Activated CD4-positive, alpha-beta T cell treated with anti-CD3 and anti-CD28 coated beads for 4 hours (primary cell): ENCODE results near the gene APLNR.

ENCODE experiments used
- DNase-seq, 2 donors: peaks; one replicate each; pipeline ENCODE4 v3.0.0-alpha.2; 2020

APLNR gene

DNA sequence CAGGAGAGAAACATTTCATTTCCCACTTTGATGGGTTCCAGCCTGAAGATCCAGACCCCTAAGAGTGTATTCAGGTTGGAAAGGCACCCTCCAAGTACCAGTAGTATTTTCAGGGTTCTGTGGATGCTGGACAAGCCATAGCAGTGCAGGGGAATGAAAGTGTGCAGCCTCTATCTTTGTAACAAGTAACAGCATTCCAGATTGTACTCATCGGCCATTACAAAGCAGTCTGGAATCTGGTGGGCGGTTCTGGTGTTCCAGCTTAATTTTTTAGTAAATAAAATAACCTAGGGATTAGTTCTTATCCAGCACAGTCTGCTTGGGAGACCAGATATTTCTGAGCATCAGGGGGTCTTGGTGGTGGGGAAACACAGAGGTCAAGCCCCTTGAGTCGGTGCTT lies 22.6 kb downstream of the APLNR start:
- no peak for DNase-seq

DNA sequence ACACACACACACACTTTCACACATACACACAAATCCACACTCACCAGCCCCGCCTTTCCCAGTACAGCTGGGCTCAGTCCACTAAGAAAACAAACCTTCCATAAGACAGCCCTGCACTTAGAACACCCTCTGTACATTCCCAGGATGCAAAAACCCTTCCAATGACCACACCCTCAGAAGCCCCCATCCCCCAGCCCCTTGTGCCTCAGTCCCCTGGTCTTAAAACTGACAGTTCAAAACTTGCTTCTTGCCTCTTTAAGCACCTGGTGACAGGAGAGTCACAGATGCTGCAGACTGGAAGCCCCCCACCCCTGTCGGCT lies 23.0 kb downstream of the APLNR start:
- DNase-seq, result no peak

GRCh38 chr11:57213342-57214097 lies 23.5 kb downstream of the APLNR start:
- DNase-seq, result no peak

DNA sequence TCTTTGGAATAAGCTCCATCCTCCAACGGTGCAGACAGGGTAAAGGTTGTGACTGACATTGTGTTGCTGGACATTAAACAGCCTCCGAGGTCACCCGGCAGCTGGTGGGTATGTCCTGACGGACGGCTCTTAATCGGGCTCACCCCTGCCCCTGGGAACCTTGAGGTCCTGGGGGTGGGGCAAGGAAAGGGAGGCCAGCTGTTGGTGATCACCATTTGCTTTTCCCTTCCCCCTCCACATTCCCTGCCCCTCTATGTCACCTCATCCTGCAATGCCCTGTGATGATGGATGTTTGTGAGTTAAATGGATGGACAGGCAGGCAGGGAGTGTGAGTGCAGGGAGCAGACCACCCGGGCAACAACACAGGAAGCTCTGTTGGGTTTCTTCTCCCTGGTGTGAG lies 26.3 kb downstream of the APLNR start:
- no peak for DNase-seq

GRCh38 chr11:57207168-57207567 lies 29.9 kb downstream of the APLNR start:
- no peak for DNase-seq

DNA sequence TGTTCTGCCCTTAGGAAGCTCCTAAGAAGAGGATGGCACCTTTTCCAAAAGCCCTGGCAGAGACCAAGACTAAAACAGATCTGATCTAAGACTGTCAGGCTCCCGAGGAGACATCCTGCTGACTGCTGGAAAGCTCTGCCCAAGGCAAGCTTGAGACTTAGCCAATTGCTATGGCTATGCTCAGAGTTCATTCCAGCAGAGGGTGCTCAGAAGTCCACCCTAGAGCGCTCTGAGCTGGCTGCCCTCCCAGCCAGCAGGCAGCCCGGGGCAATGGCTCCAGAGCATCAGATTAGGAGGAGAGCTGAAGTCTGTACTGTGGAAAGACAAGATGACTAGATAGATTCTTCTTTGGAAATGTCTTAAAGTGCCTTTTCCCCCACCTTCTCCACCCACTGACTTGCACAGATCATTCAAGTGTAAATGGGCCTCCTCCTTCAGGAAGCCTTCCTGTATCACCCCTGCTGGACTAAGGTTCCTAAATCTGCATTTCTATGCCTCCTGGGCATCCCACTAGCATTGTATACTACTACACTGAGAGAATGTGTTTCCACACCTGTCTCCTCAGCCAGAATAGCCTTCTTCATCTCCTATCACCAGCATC lies 31.9 kb downstream of the APLNR start:
- no peak for DNase-seq

DNA sequence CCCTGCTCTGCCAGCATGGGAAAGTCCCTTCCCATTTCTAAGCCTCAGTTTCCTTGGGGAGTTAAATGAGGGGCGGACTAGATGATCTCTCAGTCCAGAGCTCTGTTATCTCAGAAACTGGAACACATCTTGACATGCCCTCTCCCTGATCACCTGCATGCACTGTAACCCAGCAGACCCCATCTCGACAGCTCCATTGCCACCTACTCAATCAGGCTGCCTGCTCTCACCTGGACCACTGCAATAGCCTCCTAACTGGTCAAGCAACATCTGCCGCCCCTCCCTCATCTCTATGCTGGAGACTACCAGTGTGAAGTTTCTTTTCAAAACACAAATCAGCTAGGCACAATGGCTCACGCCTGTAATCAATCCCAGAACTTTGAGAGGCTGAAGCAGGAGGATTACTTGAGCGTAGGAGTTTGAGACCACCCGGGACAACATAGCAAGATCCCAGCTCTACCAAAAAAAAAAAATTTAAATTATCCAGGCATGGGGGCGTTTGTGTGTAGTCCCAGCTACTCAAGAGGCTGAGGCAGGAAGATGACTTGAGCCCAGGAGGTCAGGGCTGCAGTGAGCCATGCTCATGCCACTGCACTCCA lies 33.1 kb downstream of the APLNR start:
- no peak for DNase-seq

- DNase-seq, result no peak
These were observed 33.7 kb downstream of the APLNR start for GRCh38 chr11:57203359-57203758.

GRCh38 chr11:57202281-57202680 lies 34.8 kb downstream of the APLNR start:
- DNase-seq, result no peak

DNA sequence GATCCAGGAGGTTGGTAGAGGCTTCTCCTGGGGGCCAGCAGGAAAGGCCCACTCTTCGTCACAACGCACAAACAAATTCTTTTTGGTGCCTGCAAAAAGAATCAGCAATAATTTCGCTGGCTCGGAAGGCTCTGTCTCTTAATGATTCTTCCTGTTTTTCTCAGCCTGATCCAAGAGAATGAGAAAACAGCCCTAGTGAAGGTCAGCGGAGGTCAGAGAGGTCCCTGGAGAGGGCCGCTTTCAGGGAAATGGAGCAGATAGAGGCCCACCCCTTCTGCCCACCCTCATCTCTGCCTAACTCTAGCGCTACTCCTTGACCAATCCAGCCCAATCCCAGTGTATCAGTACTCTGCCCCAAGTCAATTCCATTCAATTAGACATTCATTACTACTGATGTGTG lies 36.1 kb downstream of the APLNR start:
- DNase-seq, result no peak

DNA sequence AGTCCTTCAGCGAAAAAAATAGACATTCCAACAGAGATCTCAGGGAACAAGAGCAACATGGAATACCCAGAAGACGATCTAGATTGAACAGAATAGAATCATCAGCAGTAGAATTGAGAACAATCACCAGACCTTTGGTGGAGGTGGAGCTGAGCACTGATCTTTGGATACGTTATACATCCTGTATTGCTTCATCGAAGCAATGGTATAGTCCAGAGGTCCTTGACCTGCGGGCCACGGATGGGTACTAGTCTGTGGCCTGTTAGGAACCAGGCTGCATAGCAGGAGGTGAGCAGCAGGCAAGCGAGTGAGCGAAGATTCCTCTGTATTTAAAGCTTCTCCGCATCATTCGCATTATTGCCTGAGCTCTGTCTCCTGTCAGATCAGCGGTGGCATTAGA lies 37.7 kb downstream of the APLNR start:
- no peak for DNase-seq

DNA sequence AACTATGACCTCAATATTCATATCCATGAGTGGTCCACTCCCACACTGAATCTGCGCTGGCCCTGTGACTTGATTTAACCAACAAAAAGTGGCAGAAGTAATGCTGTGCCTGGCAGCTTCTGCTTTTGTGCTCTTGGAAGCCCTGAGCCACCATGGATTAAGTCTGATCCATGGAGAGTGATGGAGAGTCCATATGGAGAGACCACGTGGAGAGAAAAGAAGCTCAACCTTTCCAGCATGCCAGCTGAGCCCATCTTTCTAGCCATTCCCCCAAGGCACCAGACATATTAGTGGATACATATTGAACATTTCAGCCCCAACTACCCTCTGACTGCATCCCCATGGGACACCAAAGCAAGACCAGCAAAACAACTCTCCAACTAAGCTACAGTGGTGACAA lies 39.3 kb downstream of the APLNR start:
- no peak for DNase-seq

- no peak for DNase-seq
These were observed 40.5 kb downstream of the APLNR start for GRCh38 chr11:57196596-57196995.

DNA sequence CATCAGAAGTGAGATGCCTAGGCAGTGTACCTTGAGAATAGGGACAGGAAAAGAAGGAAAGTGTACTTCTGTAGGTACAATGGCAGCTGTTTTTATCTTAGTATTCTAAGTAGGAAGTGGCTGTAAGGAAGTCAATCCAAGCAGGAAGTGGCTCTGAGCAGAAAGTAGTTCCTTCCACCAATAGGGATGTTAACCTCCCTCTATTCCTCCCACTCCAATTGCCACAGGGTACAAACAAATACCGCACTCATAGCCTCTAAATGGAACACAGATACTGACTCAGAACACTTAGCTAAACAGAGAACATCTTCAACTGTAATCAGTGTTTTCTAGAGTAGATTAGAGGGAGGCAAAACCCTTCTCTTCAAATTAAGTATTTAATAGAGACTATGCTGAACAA lies 44.7 kb downstream of the APLNR start:
- DNase-seq, result no peak

- no peak for DNase-seq
These were observed 45.5 kb downstream of the APLNR start for GRCh38 chr11:57191311-57192219.

- no peak for DNase-seq
These were observed 46.5 kb downstream of the APLNR start for GRCh38 chr11:57190548-57190947.
